Osteocyte (in vitro differentiated cells): ENCODE results near the gene MPP1. TPM values are rescaled to one million over a fixed set of nuclear protein-coding genes. Genes with fewer than 3 reads are reported as not detected.
A peak's percentile ranks its signal among the peaks of the same experiment; 100 is the strongest.

Source experiments
- DNase-seq: peaks from one replicate; pipeline ENCODE4 v3.0.0; 2021; ENCODE audit warnings: mixed read lengths; ENCODE audit not compliant: unreplicated experiment; ENCODE audit errors: extremely low spot score
- H3K27ac Mint-ChIP-seq: one replicate; pipeline ENCODE4 v1.8.0; 2021; ENCODE audit warnings: mild to moderate bottlenecking, mixed read lengths; ENCODE audit not compliant: unreplicated experiment
- H3K27me3 Mint-ChIP-seq: one replicate; pipeline ENCODE4 v1.8.0; 2021; ENCODE audit warnings: mixed read lengths; ENCODE audit not compliant: unreplicated experiment
- H3K36me3 Mint-ChIP-seq: one replicate; pipeline ENCODE4 v1.8.0; 2021; ENCODE audit warnings: mixed read lengths; ENCODE audit not compliant: unreplicated experiment
- H3K4me1 Mint-ChIP-seq: one replicate; pipeline ENCODE4 v1.8.0; 2021; ENCODE audit warnings: mixed read lengths; ENCODE audit not compliant: unreplicated experiment
- H3K4me3 Mint-ChIP-seq: one replicate; pipeline ENCODE4 v1.8.0; 2021; ENCODE audit warnings: mild to moderate bottlenecking, moderate library complexity, mixed read lengths; ENCODE audit not compliant: unreplicated experiment
- H3K9me3 Mint-ChIP-seq: one replicate; pipeline ENCODE4 v1.8.0; 2021; ENCODE audit warnings: mixed read lengths; ENCODE audit not compliant: unreplicated experiment
- total RNA-seq: library from RNA; stranded (reverse); gene quantifications from 2 replicates; pipeline ENCODE4 v1.2.1, GENCODE V29; 2021
- TF ChIP-seq, protein P1 (sequence below): fragments of 200-600 bp; sonication (generic); IDR thresholded peaks from 2 replicates; pipeline ENCODE4 v1.5.0; 2021; ENCODE audit warnings: antibody characterized with exemption, mild to moderate bottlenecking, moderate library complexity

Gene MPP1
- total RNA-seq, 1 donor from 2014 or later = 11.2 TPM

DNA sequence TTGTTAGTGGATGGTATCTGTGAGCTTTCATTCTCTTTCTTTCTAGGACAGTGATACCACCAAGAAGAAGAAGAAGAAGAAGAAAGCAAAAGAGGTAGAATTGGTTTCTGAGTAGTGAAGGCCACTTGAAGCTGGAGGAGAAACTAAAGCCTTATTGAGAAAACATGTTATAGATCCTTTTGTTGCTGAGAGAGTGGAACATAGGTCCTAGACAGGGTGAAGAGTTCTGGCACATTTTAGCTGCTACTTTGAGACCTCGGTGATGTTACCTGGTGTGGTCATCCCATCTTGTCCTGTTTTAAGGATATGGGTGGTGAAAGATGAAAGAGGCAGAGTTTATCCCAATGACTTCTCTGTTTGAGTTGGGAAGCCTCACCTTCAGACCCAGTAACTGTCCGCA is 28.5 kb downstream of the MPP1 start:
- Mint-ChIP-seq H3K9me3 (peaks cover 18% of the 10 kb centered on the region), H3K27ac (no peak overlapping the region), H3K27me3 (no peaks in the 10 kb centered on the region), H3K4me1 (no peaks in the 10 kb centered on the region), H3K36me3 (peaks cover 29% of the 10 kb centered on the region), H3K4me3 (no peak overlapping the region)
- TF ChIP-seq, protein P1, sequence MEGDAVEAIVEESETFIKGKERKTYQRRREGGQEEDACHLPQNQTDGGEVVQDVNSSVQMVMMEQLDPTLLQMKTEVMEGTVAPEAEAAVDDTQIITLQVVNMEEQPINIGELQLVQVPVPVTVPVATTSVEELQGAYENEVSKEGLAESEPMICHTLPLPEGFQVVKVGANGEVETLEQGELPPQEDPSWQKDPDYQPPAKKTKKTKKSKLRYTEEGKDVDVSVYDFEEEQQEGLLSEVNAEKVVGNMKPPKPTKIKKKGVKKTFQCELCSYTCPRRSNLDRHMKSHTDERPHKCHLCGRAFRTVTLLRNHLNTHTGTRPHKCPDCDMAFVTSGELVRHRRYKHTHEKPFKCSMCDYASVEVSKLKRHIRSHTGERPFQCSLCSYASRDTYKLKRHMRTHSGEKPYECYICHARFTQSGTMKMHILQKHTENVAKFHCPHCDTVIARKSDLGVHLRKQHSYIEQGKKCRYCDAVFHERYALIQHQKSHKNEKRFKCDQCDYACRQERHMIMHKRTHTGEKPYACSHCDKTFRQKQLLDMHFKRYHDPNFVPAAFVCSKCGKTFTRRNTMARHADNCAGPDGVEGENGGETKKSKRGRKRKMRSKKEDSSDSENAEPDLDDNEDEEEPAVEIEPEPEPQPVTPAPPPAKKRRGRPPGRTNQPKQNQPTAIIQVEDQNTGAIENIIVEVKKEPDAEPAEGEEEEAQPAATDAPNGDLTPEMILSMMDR = no peak
- no peak for DNase-seq

DNA sequence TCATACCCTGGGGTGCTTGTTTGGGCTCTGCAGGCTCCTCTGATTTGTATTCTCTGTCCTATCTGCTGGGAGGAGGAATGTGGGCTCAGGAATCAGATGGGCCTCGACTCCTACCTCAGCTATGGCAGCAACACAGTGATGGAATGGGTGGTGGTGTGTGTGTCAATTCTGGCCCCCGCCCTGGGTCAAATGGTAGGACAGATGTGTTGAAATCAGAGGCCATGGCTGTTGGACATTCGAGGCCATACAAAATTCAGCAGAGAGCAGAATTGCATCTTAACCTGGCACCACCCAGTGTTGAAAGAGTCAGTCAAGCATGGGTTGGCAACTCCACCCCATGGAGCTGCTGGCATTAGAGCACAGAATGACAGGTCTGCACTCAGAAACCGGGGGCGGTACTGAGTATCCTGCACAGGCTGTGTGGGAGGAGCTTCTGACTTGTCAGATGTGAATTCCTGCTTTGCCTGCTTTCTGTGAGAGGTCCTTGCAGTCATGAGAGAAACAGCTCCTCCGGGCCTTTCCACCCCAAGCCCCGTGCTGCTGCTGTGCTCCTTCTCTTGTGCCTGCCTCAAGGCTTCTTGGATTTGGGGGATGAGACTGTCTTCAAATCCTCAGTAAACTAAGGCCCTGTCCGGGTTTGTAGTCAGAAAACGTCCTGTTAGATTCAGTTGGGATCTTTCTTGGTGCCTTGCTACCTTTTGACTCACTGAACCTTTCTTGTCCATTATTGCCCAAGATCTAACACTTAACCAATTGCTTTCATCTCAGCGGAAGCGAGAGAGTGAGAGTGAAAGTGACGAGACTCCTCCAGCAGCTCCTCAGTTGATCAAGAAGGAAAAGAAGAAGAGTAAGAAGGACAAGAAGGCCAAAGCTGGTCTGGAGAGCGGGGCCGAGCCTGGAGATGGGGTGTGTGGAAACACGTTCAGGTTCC is 29.6 kb downstream of the MPP1 start:
- Mint-ChIP-seq H3K4me3 (no peak overlapping the region), H3K4me1 (no peaks in the 10 kb centered on the region), H3K9me3 (peaks cover 15% of the 10 kb centered on the region), H3K27ac (no peak overlapping the region), H3K36me3 (peaks cover 36% of the 10 kb centered on the region), H3K27me3 (no peaks in the 10 kb centered on the region)
- DNase-seq = no peak
- TF ChIP-seq, protein P1 = no peak

- no peaks in the 10 kb centered on the region for H3K4me1 Mint-ChIP-seq
- H3K9me3 Mint-ChIP-seq = peaks cover 15% of the 10 kb centered on the region
- H3K4me3 Mint-ChIP-seq = no peak overlapping the region
- H3K27ac Mint-ChIP-seq = no peak overlapping the region
- H3K27me3 Mint-ChIP-seq = no peaks in the 10 kb centered on the region
- TF ChIP-seq, protein P1 = no peak
- DNase-seq = no peak
- peaks cover 38% of the 10 kb centered on the region for H3K36me3 Mint-ChIP-seq
Measured at GRCh38 chrX:154774622-154775021, 30.7 kb downstream of the MPP1 start.

- Mint-ChIP-seq H3K9me3 (no peaks in the 10 kb centered on the region), H3K4me1 (peaks cover 10% of the 10 kb centered on the region), H3K4me3 (peak within 1 kb of the TSS; percentile 86), H3K36me3 (peaks cover 5% of the 10 kb centered on the region), H3K27ac (peak within 1 kb of the TSS; percentile 84), H3K27me3 (no peaks in the 10 kb centered on the region)
- DNase-seq = peak; percentile 98
- TF ChIP-seq, protein P1 = peak; percentile 21
Measured at GRCh38 chrX:154762537-154763296, 42.6 kb downstream of the MPP1 start, which contains the start of gene DKC1. Gene DKC1, plus strand, starts transcription at chrX:154762864. Its CDS starts 102 bp downstream, at chrX:154762966.
